Bladder microvascular endothelial cell (primary cell): ENCODE data around the gene FCRL1. TPM values are rescaled to one million over a fixed set of nuclear protein-coding genes. Genes with fewer than 3 reads are reported as not detected.

Source experiments
- total RNA-seq: library from RNA; depleted of rRNA; stranded (reverse); fragments of >200 nt; gene quantifications from 2 replicates; pipeline ENCODE4 v1.2.3, GENCODE V29; 2014

Gene FCRL1
- total RNA-seq, result not detected in 2 replicates

GRCh38 chr1:157819896-157820295, at the start of gene FCRL1:
FCRL1 (minus strand) TSS chr1:157820120; CDS start chr1:157820037, 83 bp downstream.

GRCh38 chr1:157841708-157842107, 21.8 kb upstream of the FCRL1 start, which contains the start of gene CD5L:
CD5L (minus strand) TSS chr1:157841808; CDS start chr1:157841701, 107 bp downstream.

GRCh38 chr1:157776971-157777391, 42.9 kb downstream of the FCRL1 start, which contains the start of gene FCRL2:
FCRL2 (minus strand) TSS chr1:157777132; CDS start chr1:157777073, 59 bp downstream.

Other genes with a start within 250 kb of the FCRL1 start
- gene FCRL4, start 222.0 kb downstream of the FCRL1 start, total RNA-seq, result not detected in 2 replicates
- not detected in 2 replicates for gene FCRL3, start 119.4 kb downstream of the FCRL1 start, total RNA-seq
- gene FCRL2, start 43.0 kb downstream of the FCRL1 start, total RNA-seq, result not detected in 2 replicates
- gene CD5L, start 21.7 kb upstream of the FCRL1 start, total RNA-seq, result 0.06 TPM in 1 of 2 replicates, not detected in the other
- 14.1 and 33.3 TPM in 2 replicates for gene KIRREL1, start 173.5 kb upstream of the FCRL1 start, total RNA-seq